ENCODE results near the gene DCXR. TPM values are rescaled to one million over a fixed set of nuclear protein-coding genes. Genes with fewer than 3 reads are reported as not detected.

The DCXR gene
- polyA plus RNA-seq, 4 donors, result 79.6 to 138 (median 86.5) TPM

GRCh38 chr17:82076018-82076784 is 38.7 kb upstream of the DCXR start:
- no peak for DNase-seq (ENCODE audit: low read depth in 4 of 4, low spot score in 2 of 4)

GRCh38 chr17:82073446-82073845 is 35.9 kb upstream of the DCXR start:
- DNase-seq (ENCODE audit: low read depth in 4 of 4, low spot score in 2 of 4), result no peak

GRCh38 chr17:82072827-82073226 is 35.3 kb upstream of the DCXR start:
- DNase-seq (ENCODE audit: low read depth in 4 of 4, low spot score in 2 of 4), result no peak

- DNase-seq (ENCODE audit: low read depth in 4 of 4, low spot score in 2 of 4), result no peak
Observed at GRCh38 chr17:82070611-82071010, 33.1 kb upstream of the DCXR start.

- DNase-seq (ENCODE audit: low read depth in 4 of 4, low spot score in 2 of 4), result peak in 2 of 4 donors; percentile 14 to 27
Observed at GRCh38 chr17:82065638-82066303, 28.3 kb upstream of the DCXR start, which contains the start of gene DUS1L. DUS1L (minus strand) TSS chr17:82065804; CDS start chr17:82065059, 745 bp downstream.

- no peak for DNase-seq (ENCODE audit: low read depth in 4 of 4, low spot score in 2 of 4)
Observed at GRCh38 chr17:82065193-82065637, 27.7 kb upstream of the DCXR start.

GRCh38 chr17:82064433-82065192 is 27.1 kb upstream of the DCXR start:
- no peak for DNase-seq (ENCODE audit: low read depth in 4 of 4, low spot score in 2 of 4)

- no peak for DNase-seq (ENCODE audit: low read depth in 4 of 4, low spot score in 2 of 4)
Observed at GRCh38 chr17:82063424-82064415, 26.2 kb upstream of the DCXR start.

- DNase-seq (ENCODE audit: low read depth in 4 of 4, low spot score in 2 of 4), result no peak
Observed at GRCh38 chr17:82062984-82063368, 25.5 kb upstream of the DCXR start.

GRCh38 chr17:82062076-82062983 is 24.8 kb upstream of the DCXR start:
- no peak for DNase-seq (ENCODE audit: low read depth in 4 of 4, low spot score in 2 of 4)

GRCh38 chr17:82061047-82061925 is 23.8 kb upstream of the DCXR start:
- DNase-seq (ENCODE audit: low read depth in 4 of 4, low spot score in 2 of 4), result no peak

- DNase-seq (ENCODE audit: low read depth in 4 of 4, low spot score in 2 of 4), result no peak
Observed at GRCh38 chr17:82060614-82061013, 23.1 kb upstream of the DCXR start.

GRCh38 chr17:82060001-82060380 is 22.5 kb upstream of the DCXR start:
- DNase-seq (ENCODE audit: low read depth in 4 of 4, low spot score in 2 of 4), result no peak

GRCh38 chr17:82059272-82060000 is 21.9 kb upstream of the DCXR start:
- DNase-seq (ENCODE audit: low read depth in 4 of 4, low spot score in 2 of 4), result no peak

- no peak for DNase-seq (ENCODE audit: low read depth in 4 of 4, low spot score in 2 of 4)
Observed at GRCh38 chr17:82058855-82059249, 21.4 kb upstream of the DCXR start.

- DNase-seq (ENCODE audit: low read depth in 4 of 4, low spot score in 2 of 4), result no peak
Observed at GRCh38 chr17:82058230-82058854, 20.8 kb upstream of the DCXR start.

Measured in left renal cortex interstitium (tissue), 4 donors.